VCaP (cell line): ENCODE results near the gene PHYHD1.
A peak's percentile ranks its signal among the peaks of the same experiment; 100 is the strongest.

ENCODE experiments used
- H3K27ac ChIP-seq: fragments of 450-650 bp; 2 replicates; pipeline ENCODE4 v1.5.1; 2017
- CTCF ChIP-seq: fragments of 450-650 bp; conservative IDR thresholded peaks from 2 replicates; pipeline ENCODE4 v1.5.1; 2017; ENCODE audit warnings: mild to moderate bottlenecking, moderate library complexity

PHYHD1 gene

GRCh38 chr9:128917151-128917849 is 3.5 kb upstream of the PHYHD1 start:
- H3K27ac ChIP-seq, result peak overlapping the region; percentile 96
- TF ChIP-seq CTCF, result no peak

GRCh38 chr9:128918921-128919320 is 1.9 kb upstream of the PHYHD1 start:
- no peak overlapping the region; the same call in 1 of the 2 replicates for H3K27ac ChIP-seq

GRCh38 chr9:128919402-128920089 is 1.2 kb upstream of the PHYHD1 start:
- TF ChIP-seq CTCF, result no peak
- peak overlapping the region; percentile 37 for H3K27ac ChIP-seq

More at GRCh38 chr9:128918921-128919320, 1.9 kb upstream of the PHYHD1 start:
- TF ChIP-seq CTCF, result no peak

- TF ChIP-seq CTCF, result no peak
- H3K27ac ChIP-seq, result no peak overlapping the region
Measured at GRCh38 chr9:128921881-128922763, 1.3 kb downstream of the PHYHD1 start.

GRCh38 chr9:128923493-128923883 is 2.7 kb downstream of the PHYHD1 start:
- no peak for TF ChIP-seq CTCF
- H3K27ac ChIP-seq, result no peak overlapping the region

GRCh38 chr9:128927731-128928411 is 7.1 kb downstream of the PHYHD1 start:
- TF ChIP-seq CTCF, result peak; percentile 96
- H3K27ac ChIP-seq, result peak overlapping the region; percentile 73
